Measurements from ENCODE around the gene UACA. TPM values are rescaled to one million over a fixed set of nuclear protein-coding genes. Genes with fewer than 3 reads are reported as not detected.

The UACA gene
- total and polyA plus RNA-seq, 2 of the 8 experiments (the other 6 are each of a cell fraction or from before 2014, with no cell fraction given): 28.6 to 38.9 TPM

- TF ChIP-seq, protein P1, sequence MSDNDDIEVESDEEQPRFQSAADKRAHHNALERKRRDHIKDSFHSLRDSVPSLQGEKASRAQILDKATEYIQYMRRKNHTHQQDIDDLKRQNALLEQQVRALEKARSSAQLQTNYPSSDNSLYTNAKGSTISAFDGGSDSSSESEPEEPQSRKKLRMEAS (IDR thresholded peaks at IDR 0.05): no peak
- TF ChIP-seq SUZ12 (IDR thresholded peaks at IDR 0.05; ENCODE audit: low read length): no peak
Measured at GRCh38 chr15:70701891-70702568, 61.3 kb downstream of the UACA start (continued).
